B cell (primary cell): ENCODE measurements around the gene NUMB. TPM values are rescaled to one million over a fixed set of nuclear protein-coding genes. Genes with fewer than 3 reads are reported as not detected.

Experiments used
- ATAC-seq: fragments of 200-7000 bp; cut with Tn5 transposase; one replicate; pipeline ENCODE4 v1.10.0; 2021; ENCODE audit warnings: low read depth, mild to moderate bottlenecking, moderate number of reproducible peaks, moderate library complexity
- CTCF ChIA-PET: fragments of 350-600 bp; sonication (Branson Sonifier 250); formaldehyde crosslinking; loops from one replicate; lab custom pipeline; 2021; ENCODE audit warnings: antibody characterized with exemption, inconsistent platforms; lab: Charles Lee
- POLR2A ChIA-PET: fragments of 350-600 bp; sonication (Branson Sonifier 250); formaldehyde crosslinking; loops from one replicate; lab custom pipeline; 2021; ENCODE audit warnings: antibody characterized with exemption; lab: Charles Lee
- DNase-seq: peaks from one replicate; pipeline ENCODE4 v3.0.0; 2013
- H2AFZ ChIP-seq: 2 replicates; pipeline ENCODE4 v1.6.1; 2012; ENCODE audit warnings: mild to moderate bottlenecking, low read depth, low read length; ENCODE audit not compliant: insufficient read depth, poor library complexity, severe bottlenecking
- H3K27ac ChIP-seq, 2 donors: 1 replicate in 1 of 2; 2 replicates in 1 of 2; pipeline ENCODE4 v1.5.1; 2012 to 2013; ENCODE audit warnings: low read length in 2 of 2, mild to moderate bottlenecking in 2 of 2, moderate library complexity in 1 of 2
- H3K27me3 ChIP-seq, 4 experiments: fragments of 200-600 bp in 1 of 4; sonication (generic) in 1 of 4; replicated peaks in 1 of 4; 1 replicate in 2 of 4; 2 replicates in 2 of 4; pipeline versions ENCODE4 v1.6.1 to v1.7.0; 2013 to 2016; ENCODE audit warnings: low read length in 3 of 4, mild to moderate bottlenecking in 2 of 4, mixed read lengths in 1 of 4, moderate library complexity in 1 of 4; ENCODE audit not compliant: insufficient read depth in 4 of 4, control insufficient read depth in 3 of 4; ENCODE audit errors: control extremely low read depth in 1 of 4
- H3K36me3 ChIP-seq, 2 experiments: replicated peaks in 1 of 2; 1 replicate in 1 of 2; 2 replicates in 1 of 2; pipeline versions ENCODE4 v1.6.1 to v1.7.1; 2013; ENCODE audit warnings: low read length in 1 of 2; ENCODE audit not compliant: insufficient read depth in 2 of 2, control insufficient read depth in 1 of 2; ENCODE audit errors: control extremely low read depth in 1 of 2, extremely low read depth in 1 of 2
- H3K4me1 ChIP-seq, 2 donors: fragments of 200-600 bp in 1 of 2; sonication (generic) in 1 of 2; 1 replicate in 1 of 2; 2 replicates in 1 of 2; pipeline versions ENCODE4 v1.5.1 to v1.6.1; 2013 to 2017; ENCODE audit warnings: low read length in 2 of 2; ENCODE audit not compliant: control insufficient read depth in 2 of 2, insufficient read depth in 2 of 2
- H3K4me2 ChIP-seq: replicated peaks from 2 replicates; pipeline ENCODE3; 2012; ENCODE audit warnings: mild to moderate bottlenecking, low read depth, low read length; ENCODE audit not compliant: poor library complexity, severe bottlenecking
- H3K4me3 ChIP-seq, 5 experiments: fragments of 200-600 bp in 1 of 5; sonication (generic) in 1 of 5; 1 replicate in 3 of 5; 2 replicates in 2 of 5; pipeline versions ENCODE4 v1.5.1 to v1.7.0; 2011 to 2016; ENCODE audit warnings: low read length in 4 of 5, mild to moderate bottlenecking in 4 of 5, low read depth in 2 of 5, control low read depth in 1 of 5, moderate library complexity in 1 of 5; ENCODE audit not compliant: insufficient read depth in 1 of 5; ENCODE audit errors: control extremely low read depth in 1 of 5, extremely low read depth in 1 of 5
- H3K79me2 ChIP-seq: fragments of 200-600 bp; sonication (generic); one replicate; pipeline ENCODE4 v1.6.0; 2016; ENCODE audit warnings: low read length; ENCODE audit not compliant: control insufficient read depth, insufficient read depth
- H3K9ac ChIP-seq: fragments of 200-600 bp; sonication (generic); 2 replicates; pipeline ENCODE4 v1.6.1; 2017; ENCODE audit warnings: mild to moderate bottlenecking, low read length, moderate library complexity
- H3K9me3 ChIP-seq, 3 donors: one replicate each; pipeline versions ENCODE4 v1.6.1 to v1.7.1; 2013; ENCODE audit warnings: low read length in 2 of 3; ENCODE audit not compliant: control insufficient read depth in 2 of 3, insufficient read depth in 1 of 3; ENCODE audit errors: control extremely low read depth in 1 of 3
- H4K20me1 ChIP-seq: 2 replicates; pipeline ENCODE4 v1.6.0; 2012; ENCODE audit warnings: mild to moderate bottlenecking, low read length; ENCODE audit not compliant: insufficient read depth, control insufficient read depth, poor library complexity, severe bottlenecking
- H3K27ac Mint-ChIP-seq: one replicate; pipeline ENCODE4 v1.8.0; 2021; ENCODE audit warnings: mixed read lengths
- H3K27me3 Mint-ChIP-seq: one replicate; pipeline ENCODE4 v1.8.0; 2021; ENCODE audit warnings: mixed read lengths
- H3K4me1 Mint-ChIP-seq: one replicate; pipeline ENCODE4 v1.8.0; 2021; ENCODE audit warnings: mixed read lengths
- H3K4me3 Mint-ChIP-seq: one replicate; pipeline ENCODE4 v1.8.0; 2021; ENCODE audit warnings: mixed read lengths
- H3K9me3 Mint-ChIP-seq: one replicate; pipeline ENCODE4 v1.8.0; 2022; ENCODE audit warnings: mixed read lengths; ENCODE audit not compliant: insufficient read depth
- EZH2 ChIP-seq: IDR thresholded peaks from 2 replicates; pipeline ENCODE4 v1.6.1; 2012; ENCODE audit warnings: borderline replicate concordance, low read depth, mild to moderate bottlenecking, moderate library complexity, low read length; ENCODE audit not compliant: insufficient read depth, poor library complexity, severe bottlenecking
- WGBS: methylation state at CpG from one replicate; pipeline ENCODE4 v1.1.5; 2013; ENCODE audit warnings: missing lambda C conversion rate; ENCODE audit not compliant: insufficient coverage; 5-methylcytosine and 5-hydroxymethylcytosine counted together
- intact Hi-C: fragments of 100-400 bp; cut with micrococcal nuclease; formaldehyde crosslinking; loops from one replicate; pipeline ENCODE4 v1.10.0; 2022
- polyA plus RNA-seq: library from polyadenylated mRNA; depleted of rRNA; stranded (reverse); fragments of >200 nt; gene quantifications from 2 replicates; pipeline ENCODE4 v1.2.3, GENCODE V29; 2012
- total RNA-seq, 2 donors: library from RNA; stranded (reverse); fragments of 120-200 nt in 1 of 2; gene quantifications; 1 replicate in 1 of 2; 2 replicates in 1 of 2; pipeline versions ENCODE4 v1.2.3 to v1.2.4, GENCODE V29; 2013 to 2022
- TF ChIP-seq, protein P1 (sequence below): fragments of 200-600 bp; IDR thresholded peaks from one replicate; pipeline ENCODE4 v1.8.0; 2022; ENCODE audit warnings: antibody characterized with exemption, mild to moderate bottlenecking

Gene NUMB
- total and polyA plus RNA-seq, 2 donors (not counting 1 experiment from before 2014, with no cell fraction given), result 63.4 to 102 TPM

DNA sequence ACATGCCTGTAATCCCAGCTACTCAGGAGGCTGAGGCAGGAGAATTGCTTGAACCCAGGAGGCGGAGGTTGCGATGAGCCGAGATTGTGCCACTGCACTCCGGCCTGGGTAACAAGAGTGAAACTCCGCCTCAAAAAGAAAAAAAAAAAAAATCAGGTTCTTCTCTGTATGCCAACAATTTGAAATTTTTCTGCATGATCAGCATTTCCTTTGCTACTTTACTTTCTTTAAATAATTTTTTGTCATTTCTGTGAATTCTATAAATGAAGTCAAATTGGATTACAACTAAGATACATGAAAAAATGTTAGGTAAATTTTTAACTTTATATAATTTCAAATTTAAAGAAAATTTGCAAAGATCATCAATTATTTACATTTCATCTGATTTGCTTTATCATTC lies 87.8 kb downstream of the NUMB start:
- intact Hi-C loops, result no loop called here
- no peak overlapping the region for H3K4me3 Mint-ChIP-seq

GRCh38 chr14:73369428-73369827 lies 88.9 kb downstream of the NUMB start:
- Histone ChIP-seq H4K20me1 (no peaks in the 10 kb centered on the region), H2AFZ (no peak overlapping the region), H3K4me3 (no peak overlapping the region), H3K27ac (no peak overlapping the region), H3K36me3 (peaks cover 4 to 6% of the 10 kb centered on the region in 2 experiments), H3K79me2 (peaks cover 21% of the 10 kb centered on the region), H3K4me2 (no peak overlapping the region), H3K4me1 (no peaks in the 10 kb centered on the region), H3K9ac (no peak overlapping the region), H3K9me3 (no peaks in the 10 kb centered on the region), H3K27me3 (no peaks in the 10 kb centered on the region)
- no peak for DNase-seq
- H3K4me1 Mint-ChIP-seq, result peaks cover 16% of the 10 kb centered on the region
- H3K4me3 Mint-ChIP-seq, result no peak overlapping the region
- no peaks in the 10 kb centered on the region for H3K9me3 Mint-ChIP-seq
- H3K27me3 Mint-ChIP-seq, result no peaks in the 10 kb centered on the region
- POLR2A ChIA-PET, result no interaction called here
- CTCF ChIA-PET, result no interaction called here
- no peak for ATAC-seq
- no peak for TF ChIP-seq EZH2
- TF ChIP-seq, protein P1, sequence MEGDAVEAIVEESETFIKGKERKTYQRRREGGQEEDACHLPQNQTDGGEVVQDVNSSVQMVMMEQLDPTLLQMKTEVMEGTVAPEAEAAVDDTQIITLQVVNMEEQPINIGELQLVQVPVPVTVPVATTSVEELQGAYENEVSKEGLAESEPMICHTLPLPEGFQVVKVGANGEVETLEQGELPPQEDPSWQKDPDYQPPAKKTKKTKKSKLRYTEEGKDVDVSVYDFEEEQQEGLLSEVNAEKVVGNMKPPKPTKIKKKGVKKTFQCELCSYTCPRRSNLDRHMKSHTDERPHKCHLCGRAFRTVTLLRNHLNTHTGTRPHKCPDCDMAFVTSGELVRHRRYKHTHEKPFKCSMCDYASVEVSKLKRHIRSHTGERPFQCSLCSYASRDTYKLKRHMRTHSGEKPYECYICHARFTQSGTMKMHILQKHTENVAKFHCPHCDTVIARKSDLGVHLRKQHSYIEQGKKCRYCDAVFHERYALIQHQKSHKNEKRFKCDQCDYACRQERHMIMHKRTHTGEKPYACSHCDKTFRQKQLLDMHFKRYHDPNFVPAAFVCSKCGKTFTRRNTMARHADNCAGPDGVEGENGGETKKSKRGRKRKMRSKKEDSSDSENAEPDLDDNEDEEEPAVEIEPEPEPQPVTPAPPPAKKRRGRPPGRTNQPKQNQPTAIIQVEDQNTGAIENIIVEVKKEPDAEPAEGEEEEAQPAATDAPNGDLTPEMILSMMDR, result no peak
- no peak overlapping the region for H3K27ac Mint-ChIP-seq
- intact Hi-C loops, result no loop called here

More for the DNA sequence above, 87.8 kb downstream of the NUMB start:
- Histone ChIP-seq H3K79me2 (peaks cover 24% of the 10 kb centered on the region), H3K4me3 (no peak overlapping the region), H3K4me1 (no peaks in the 10 kb centered on the region), H3K4me2 (no peak overlapping the region), H3K27me3 (no peaks in the 10 kb centered on the region), H3K27ac (no peak overlapping the region), H3K9me3 (no peaks in the 10 kb centered on the region), H2AFZ (no peak overlapping the region), H3K36me3 (peaks cover 4 to 6% of the 10 kb centered on the region in 2 experiments), H4K20me1 (no peaks in the 10 kb centered on the region), H3K9ac (no peak overlapping the region)
- ATAC-seq (no peak), DNase-seq (no peak)
- no peaks in the 10 kb centered on the region for H3K27me3 Mint-ChIP-seq
- H3K9me3 Mint-ChIP-seq, result no peaks in the 10 kb centered on the region
- peaks cover 19% of the 10 kb centered on the region for H3K4me1 Mint-ChIP-seq
- WGBS, result no CpG with 5 or more reads among the region's 5 CpGs
- no peak overlapping the region for H3K27ac Mint-ChIP-seq
- ChIA-PET CTCF (no interaction called here), POLR2A (no interaction called here)
- no peak for TF ChIP-seq EZH2
- TF ChIP-seq, protein P1, result no peak
